Aorta (tissue), 4 donors: ENCODE results near the gene AGRN. TPM values are rescaled to one million over a fixed set of nuclear protein-coding genes. Genes with fewer than 3 reads are reported as not detected.

Experiments
- polyA plus RNA-seq, 2 donors: library from polyadenylated mRNA; stranded (reverse); fragments of 200-250 nt; gene quantifications; one replicate each; pipeline ENCODE4 v1.2.3, GENCODE V29; 2013
- total RNA-seq, 2 donors: library from RNA; stranded (reverse); fragmentation: NEBNext Ultra II Directional; extraction: Animal tissue kit (Norgen Biotek cat#: 25700); gene quantifications; one replicate each; pipeline ENCODE4 v1.2.1, GENCODE V29; 2021
- donor health status: healthy with polysubstance abuse.
- donor health status: Bipolar disorder and iron deficiency.
- donor health status: DM: no; HTN: no; CAD: no.
- donor health status: DM: yes; HTN: yes; CAD: no.

The AGRN gene
- total and polyA plus RNA-seq, 4 donors = 4.3 to 38.6 (median 22.6) TPM

Other genes starting within 250 kb of the AGRN start
- gene SAMD11, start 96.2 kb upstream of the AGRN start, total RNA-seq = 10 to 100 TPM; 30.1 to 44.3 TPM
- 1 to 10 TPM; 2.6 to 7.2 TPM for gene SAMD11, start 96.2 kb upstream of the AGRN start, polyA plus RNA-seq
- gene NOC2L, start 60.9 kb upstream of the AGRN start, total RNA-seq = 10 to 100 TPM; 35.8 to 41.4 TPM
- 10 to 100 TPM; 17.3 to 55.5 TPM for gene NOC2L, start 60.9 kb upstream of the AGRN start, polyA plus RNA-seq
- 10 to 100 TPM; 10.0 to 19.9 TPM for gene KLHL17, start 59.5 kb upstream of the AGRN start, total RNA-seq
- 10 to 100 TPM in 1 of 2 donors, 1 to 10 TPM in 1; 2.8 to 40.5 TPM for gene KLHL17, start 59.5 kb upstream of the AGRN start, polyA plus RNA-seq
- 1 to 10 TPM in 1 of 2 donors, under 1 TPM in 1; 0.52 to 1.2 TPM for gene PLEKHN1, start 53.6 kb upstream of the AGRN start, total RNA-seq
- gene PLEKHN1, start 53.6 kb upstream of the AGRN start, polyA plus RNA-seq = under 1 TPM; 0.13 to 0.61 TPM
- under 1 TPM; 0.42 to 0.49 TPM for gene PERM1, start 38.0 kb upstream of the AGRN start, total RNA-seq
- gene PERM1, start 38.0 kb upstream of the AGRN start, polyA plus RNA-seq = 1 to 10 TPM in 1 of 2 donors, under 1 TPM in 1; 0.50 to 1.5 TPM
- 10 to 100 TPM; 31.3 to 47.5 TPM for gene HES4, start 20.0 kb upstream of the AGRN start, total RNA-seq
- gene HES4, start 20.0 kb upstream of the AGRN start, polyA plus RNA-seq = 10 to 100 TPM in 1 of 2 donors, 1 to 10 TPM in 1; 3.6 to 82.3 TPM
- 10 to 100 TPM; 34.4 to 40.8 TPM for gene ISG15, start 6.6 kb upstream of the AGRN start, total RNA-seq
- 100 to 1,000 TPM in 1 of 2 donors, 10 to 100 TPM in 1; 79.5 to 104 TPM for gene ISG15, start 6.6 kb upstream of the AGRN start, polyA plus RNA-seq
- gene RNF223, start 54.2 kb downstream of the AGRN start, total RNA-seq = not detected
- not detected for gene RNF223, start 54.2 kb downstream of the AGRN start, polyA plus RNA-seq
- 10 to 100 TPM in 1 of 2 donors, 1 to 10 TPM in 1; 9.3 to 13.6 TPM for gene C1orf159, start 96.0 kb downstream of the AGRN start, total RNA-seq
- 10 to 100 TPM in 1 of 2 donors, 1 to 10 TPM in 1; 4.0 to 35.4 TPM for gene C1orf159, start 96.0 kb downstream of the AGRN start, polyA plus RNA-seq
- gene TTLL10, start 153.8 kb downstream of the AGRN start, total RNA-seq = under 1 TPM in 1 of 2 donors, not detected in 1; 0.15 TPM
- gene TTLL10, start 153.8 kb downstream of the AGRN start, polyA plus RNA-seq = not detected
- gene TNFRSF18, start 186.5 kb downstream of the AGRN start, total RNA-seq = 1 to 10 TPM; 1.0 to 1.1 TPM
- gene TNFRSF18, start 186.5 kb downstream of the AGRN start, polyA plus RNA-seq = 1 to 10 TPM in 1 of 2 donors, not detected in 1; 1.3 TPM
- 1 to 10 TPM; 1.6 to 3.5 TPM for gene TNFRSF4, start 194.0 kb downstream of the AGRN start, total RNA-seq
- gene TNFRSF4, start 194.0 kb downstream of the AGRN start, polyA plus RNA-seq = 1 to 10 TPM in 1 of 2 donors, not detected in 1; 1.0 TPM
- gene SDF4, start 211.9 kb downstream of the AGRN start, total RNA-seq = 100 to 1,000 TPM; 138 to 140 TPM
- gene SDF4, start 211.9 kb downstream of the AGRN start, polyA plus RNA-seq = 100 to 1,000 TPM in 1 of 2 donors, 10 to 100 TPM in 1; 73.3 to 158 TPM
- gene B3GALT6, start 212.1 kb downstream of the AGRN start, total RNA-seq = 10 to 100 TPM; 11.3 to 12.8 TPM
- gene B3GALT6, start 212.1 kb downstream of the AGRN start, polyA plus RNA-seq = 1 to 10 TPM; 2.5 to 9.3 TPM
- gene C1QTNF12, start 226.6 kb downstream of the AGRN start, total RNA-seq = 1 to 10 TPM; 3.9 to 4.3 TPM
- gene C1QTNF12, start 226.6 kb downstream of the AGRN start, polyA plus RNA-seq = 10 to 100 TPM in 1 of 2 donors, 1 to 10 TPM in 1; 3.4 to 10.0 TPM